C1 segment of cervical spinal cord (tissue), 14 donors: Measurements from ENCODE around the gene ABLIM1.
A peak's percentile ranks its signal among the peaks of the same experiment; 100 is the strongest.

ENCODE experiments used
- DNase-seq, 14 donors: peaks; one replicate each; lab custom pipeline; 2025; lab: John Stamatoyannopoulos, UW

Gene ABLIM1

DNA sequence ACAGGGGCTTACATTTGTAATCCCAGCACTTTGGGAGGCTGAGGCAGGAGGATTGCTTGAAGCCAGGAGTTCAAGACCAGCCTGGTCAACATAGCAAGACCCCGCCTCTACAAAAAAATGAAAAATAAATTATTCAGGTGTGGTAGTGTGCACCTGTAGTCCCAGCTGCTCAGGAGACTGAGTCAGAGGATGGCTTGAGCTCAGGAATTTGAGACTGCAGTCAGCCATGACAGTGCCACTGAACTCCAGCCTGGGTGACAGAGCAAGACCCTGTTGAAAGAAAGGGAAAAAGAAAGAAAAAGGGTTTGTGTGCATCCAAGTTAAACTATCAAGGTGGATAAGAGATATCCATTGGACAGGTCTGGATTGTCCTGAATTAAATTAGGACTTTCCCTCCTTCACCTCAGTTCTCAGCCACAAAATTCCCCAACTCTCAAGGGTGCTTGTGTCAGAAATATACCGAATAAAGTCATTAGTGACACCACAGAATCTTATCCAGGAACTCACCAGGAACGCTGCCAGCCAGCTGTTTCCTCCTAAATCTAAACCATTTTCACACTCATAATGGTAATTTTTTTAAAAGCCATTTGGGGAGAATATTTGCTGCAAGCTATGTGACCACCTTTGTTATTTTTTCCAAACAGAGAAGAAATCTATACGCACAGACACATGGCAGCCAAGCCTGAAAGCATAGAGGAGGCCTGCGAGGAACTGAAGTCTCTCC is 265.8 kb downstream of the ABLIM1 start:
- no peak for DNase-seq

GRCh38 chr10:114391599-114391998 is 266.5 kb downstream of the ABLIM1 start:
- DNase-seq: no peak

- no peak for DNase-seq
Observed at GRCh38 chr10:114389426-114389825, 268.6 kb downstream of the ABLIM1 start.

- no peak for DNase-seq
Observed at GRCh38 chr10:114388275-114388674, 269.8 kb downstream of the ABLIM1 start.

DNA sequence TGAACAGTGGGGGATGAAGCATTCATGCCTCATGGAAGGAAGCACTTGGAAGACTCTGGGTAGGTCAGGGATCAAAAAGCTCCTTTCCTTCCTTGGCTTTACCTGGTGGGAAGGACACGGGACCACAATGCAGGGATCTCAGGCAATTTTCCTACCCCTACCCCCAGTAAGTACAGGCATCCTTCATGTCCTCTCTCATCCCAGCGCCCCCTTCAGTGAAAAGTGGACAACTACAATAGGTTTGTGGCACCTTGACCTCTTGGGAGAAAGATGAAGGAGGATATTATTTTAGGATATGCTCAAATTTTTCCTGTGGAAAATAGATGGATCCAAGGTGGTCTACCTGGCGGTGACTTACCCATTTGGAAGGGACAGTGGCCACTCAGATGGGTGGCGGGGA is 270.3 kb downstream of the ABLIM1 start:
- no peak for DNase-seq

- DNase-seq: no peak
Observed at GRCh38 chr10:114386452-114386851, 271.6 kb downstream of the ABLIM1 start.

DNA sequence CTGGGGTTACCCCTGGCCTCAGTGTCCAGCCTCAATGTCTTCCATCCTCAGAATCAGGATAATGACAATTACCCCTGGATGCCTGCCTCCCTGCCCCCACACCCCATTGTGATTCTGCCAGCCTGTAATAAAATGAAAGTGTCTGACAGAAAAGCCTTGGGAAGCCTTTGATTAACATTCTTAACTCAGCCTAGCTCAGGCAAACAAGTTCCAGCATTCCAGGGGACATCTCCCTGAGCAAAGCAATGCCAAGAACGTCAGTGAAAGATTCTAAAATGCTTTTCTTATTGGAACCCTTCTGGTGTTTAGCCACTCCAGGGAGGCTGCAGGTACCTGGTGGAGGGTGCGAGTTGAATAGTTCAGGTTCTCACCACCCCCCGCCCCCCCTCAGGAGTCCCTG is 272.5 kb downstream of the ABLIM1 start:
- no peak for DNase-seq

- no peak for DNase-seq
Observed at GRCh38 chr10:114384601-114385000, 273.5 kb downstream of the ABLIM1 start.

DNA sequence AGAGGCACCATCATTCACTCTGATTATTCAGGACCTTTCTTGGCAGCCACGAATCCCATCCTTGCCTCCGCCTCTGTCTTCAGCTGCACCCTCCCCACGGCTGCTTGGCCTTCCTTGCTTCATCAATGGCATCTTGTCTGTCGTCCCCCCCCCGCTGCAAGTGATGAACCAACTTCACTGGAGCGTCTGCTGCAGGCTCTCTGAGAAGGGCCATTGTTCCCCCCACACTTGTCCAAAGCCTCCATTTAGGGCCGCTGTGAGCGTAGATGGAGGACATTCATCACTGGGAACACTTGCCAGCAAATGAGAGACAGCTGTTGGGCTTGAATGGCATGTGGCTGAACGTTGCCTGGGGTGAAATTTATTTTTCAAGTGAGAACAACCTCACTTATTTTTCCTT is 273.9 kb downstream of the ABLIM1 start:
- DNase-seq: peak in 9 of 14 donors; percentile 24 to 69 (median 41)
